Vagina (tissue), 2 donors: ENCODE results near the gene SNX13. TPM values are rescaled to one million over a fixed set of nuclear protein-coding genes. Genes with fewer than 3 reads are reported as not detected.
"Not testable (repeated sequence)": the region's sequence is repeated elsewhere in the genome, so short reads cannot be mapped to it uniquely, and the experiment has no call there.

Experiments
- DNase-seq, 2 donors: peaks; one replicate each; pipeline ENCODE4 v3.0.0-alpha.2; 2017; ENCODE audit errors: extremely low spot score in 2 of 2
- H3K27ac ChIP-seq: fragments of 200-600 bp; sonication (generic); one replicate; pipeline ENCODE4 v1.5.1; 2019
- H3K27me3 ChIP-seq: fragments of 200-600 bp; sonication (generic); one replicate; pipeline ENCODE4 v1.5.1; 2019
- H3K36me3 ChIP-seq, 2 donors: fragments of 200-600 bp; sonication (generic); one replicate each; pipeline ENCODE4 v1.5.1; 2017 to 2019
- H3K4me1 ChIP-seq: fragments of 200-600 bp; sonication (generic); one replicate; pipeline ENCODE4 v1.5.1; 2019
- H3K4me3 ChIP-seq, 2 donors: fragments of 200-600 bp; sonication (generic); 1 replicate in 1 of 2; 2 replicates in 1 of 2; pipeline ENCODE4 v1.5.1; 2016 to 2019
- H3K9me3 ChIP-seq: fragments of 200-600 bp; sonication (generic); one replicate; pipeline ENCODE4 v1.5.1; 2019
- POLR2A ChIP-seq, 2 donors: fragments of 450-650 bp; IDR thresholded peaks; one replicate each; pipeline ENCODE4 v1.6.1; 2017; ENCODE audit warnings: antibody characterized with exemption in 2 of 2, mild to moderate bottlenecking in 2 of 2, moderate library complexity in 2 of 2
- POLR2AphosphoS5 ChIP-seq, 2 donors: sonication (generic); formaldehyde crosslinking; IDR thresholded peaks; one replicate each; pipeline ENCODE4 v1.9.0; 2017; ENCODE audit warnings: antibody characterized with exemption in 2 of 2, mild to moderate bottlenecking in 2 of 2, low read depth in 1 of 2; ENCODE audit not compliant: insufficient read depth in 1 of 2
- intact Hi-C: fragments of 100-400 bp; cut with DNase I; formaldehyde crosslinking; loops from one replicate; pipeline ENCODE4 v1.15.1; 2023
- total RNA-seq: library from RNA; depleted of rRNA; stranded (reverse); fragments of >200 nt; gene quantifications from one replicate; pipeline ENCODE4 v1.2.3, GENCODE V29; 2016
- TF ChIP-seq, protein P1 (sequence below), 3 experiments: fragments of 450-650 bp in 2 of 3; fragments of 200-600 bp in 1 of 3; sonication (generic) in 1 of 3; IDR thresholded peaks; one replicate each; pipeline ENCODE4 v1.5.1; 2017 to 2019; ENCODE audit warnings: antibody characterized with exemption in 3 of 3, mild to moderate bottlenecking in 2 of 3, moderate library complexity in 2 of 3

The SNX13 gene
- total RNA-seq, 1 donor from 2014 or later, result 67.3 TPM

DNA sequence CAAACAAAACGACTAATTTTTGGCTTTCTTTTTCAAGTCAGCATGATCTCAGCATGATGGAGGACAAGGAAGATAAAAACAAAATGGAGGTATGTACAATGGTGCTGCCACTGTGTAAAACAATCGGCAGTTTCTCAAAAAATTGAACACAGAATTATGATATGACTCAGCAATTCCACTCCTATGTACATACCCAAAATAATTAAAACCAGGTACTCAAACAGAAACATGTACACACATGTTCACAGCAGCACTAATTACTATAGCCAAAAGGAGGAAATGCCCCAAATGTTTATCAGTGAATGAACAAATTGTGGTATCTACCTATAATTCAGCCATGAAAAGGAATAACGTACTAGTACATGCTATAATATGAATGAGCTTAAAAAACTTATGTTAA, 29.9 kb downstream of the SNX13 start:
- intact Hi-C loops, result no loop called here
- no peaks in the 10 kb centered on the region for H3K27me3 ChIP-seq
- no peaks in the 10 kb centered on the region for H3K9me3 ChIP-seq
- no peaks in the 10 kb centered on the region for H3K36me3 ChIP-seq
- TF ChIP-seq, protein P1, sequence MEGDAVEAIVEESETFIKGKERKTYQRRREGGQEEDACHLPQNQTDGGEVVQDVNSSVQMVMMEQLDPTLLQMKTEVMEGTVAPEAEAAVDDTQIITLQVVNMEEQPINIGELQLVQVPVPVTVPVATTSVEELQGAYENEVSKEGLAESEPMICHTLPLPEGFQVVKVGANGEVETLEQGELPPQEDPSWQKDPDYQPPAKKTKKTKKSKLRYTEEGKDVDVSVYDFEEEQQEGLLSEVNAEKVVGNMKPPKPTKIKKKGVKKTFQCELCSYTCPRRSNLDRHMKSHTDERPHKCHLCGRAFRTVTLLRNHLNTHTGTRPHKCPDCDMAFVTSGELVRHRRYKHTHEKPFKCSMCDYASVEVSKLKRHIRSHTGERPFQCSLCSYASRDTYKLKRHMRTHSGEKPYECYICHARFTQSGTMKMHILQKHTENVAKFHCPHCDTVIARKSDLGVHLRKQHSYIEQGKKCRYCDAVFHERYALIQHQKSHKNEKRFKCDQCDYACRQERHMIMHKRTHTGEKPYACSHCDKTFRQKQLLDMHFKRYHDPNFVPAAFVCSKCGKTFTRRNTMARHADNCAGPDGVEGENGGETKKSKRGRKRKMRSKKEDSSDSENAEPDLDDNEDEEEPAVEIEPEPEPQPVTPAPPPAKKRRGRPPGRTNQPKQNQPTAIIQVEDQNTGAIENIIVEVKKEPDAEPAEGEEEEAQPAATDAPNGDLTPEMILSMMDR (IDR thresholded peaks at IDR 0.05), result no peak
- TF ChIP-seq POLR2AphosphoS5 (IDR thresholded peaks at IDR 0.05; ENCODE audit: insufficient read depth in 1 of 2, low read depth in 1 of 2) (no peak), POLR2A (IDR thresholded peaks at IDR 0.05) (no peak)
- H3K4me3 ChIP-seq, result no peak overlapping the region
- no peak overlapping the region for H3K27ac ChIP-seq
- H3K4me1 ChIP-seq, result peaks cover 8% of the 10 kb centered on the region
- no peak for DNase-seq

DNA sequence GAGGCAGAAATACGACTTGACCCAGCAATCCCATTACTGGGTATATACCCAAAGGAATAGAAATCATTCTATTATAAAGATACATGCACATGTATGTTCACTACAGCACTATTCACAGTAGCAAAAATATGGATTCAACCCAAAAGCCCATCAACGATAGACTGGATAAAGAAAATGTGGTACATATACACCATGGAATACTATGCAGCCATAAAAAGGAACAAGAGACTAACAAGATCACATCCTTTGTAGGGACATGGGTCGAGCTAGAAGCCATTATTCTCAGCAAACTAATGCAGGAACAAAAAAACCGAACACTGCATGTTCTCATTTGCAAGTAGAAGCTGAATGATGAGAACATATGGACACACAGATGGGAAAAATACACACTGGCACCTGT, 31.0 kb downstream of the SNX13 start:
- H3K9me3 ChIP-seq, intact Hi-C loops, H3K4me3 ChIP-seq, H3K27me3 ChIP-seq, H3K36me3 ChIP-seq, DNase-seq, H3K4me1 ChIP-seq, H3K27ac ChIP-seq: not testable (repeated sequence)

DNA sequence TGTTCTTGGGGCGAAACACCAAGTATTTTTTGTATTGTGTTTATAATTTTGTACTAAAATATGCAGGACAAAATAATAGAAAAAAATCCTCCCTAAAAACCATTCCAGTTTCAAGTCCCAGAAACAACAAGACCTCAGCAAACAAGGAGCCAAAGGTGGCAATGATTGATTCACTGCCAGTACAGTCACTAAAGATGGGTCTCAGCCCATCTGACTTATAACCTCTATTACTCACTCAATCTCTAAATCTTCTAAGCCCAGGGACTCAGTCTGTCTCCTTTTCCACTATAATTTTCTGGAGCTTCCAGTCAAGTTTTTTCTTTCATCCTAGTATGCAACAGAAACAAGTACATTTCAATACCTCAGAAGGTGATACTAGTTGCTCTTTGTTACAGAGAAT, 33.3 kb downstream of the SNX13 start:
- no peaks in the 10 kb centered on the region for H3K36me3 ChIP-seq
- H3K9me3 ChIP-seq, result no peaks in the 10 kb centered on the region
- TF ChIP-seq POLR2A (IDR thresholded peaks at IDR 0.05) (no peak), POLR2AphosphoS5 (IDR thresholded peaks at IDR 0.05; ENCODE audit: insufficient read depth in 1 of 2, low read depth in 1 of 2) (no peak)
- TF ChIP-seq, protein P1 (IDR thresholded peaks at IDR 0.05), result no peak
- H3K4me1 ChIP-seq, result peaks cover 8% of the 10 kb centered on the region
- H3K4me3 ChIP-seq, result no peak overlapping the region
- H3K27me3 ChIP-seq, result no peaks in the 10 kb centered on the region
- intact Hi-C loops, result no loop called here
- H3K27ac ChIP-seq, result no peak overlapping the region
- no peak for DNase-seq

DNA sequence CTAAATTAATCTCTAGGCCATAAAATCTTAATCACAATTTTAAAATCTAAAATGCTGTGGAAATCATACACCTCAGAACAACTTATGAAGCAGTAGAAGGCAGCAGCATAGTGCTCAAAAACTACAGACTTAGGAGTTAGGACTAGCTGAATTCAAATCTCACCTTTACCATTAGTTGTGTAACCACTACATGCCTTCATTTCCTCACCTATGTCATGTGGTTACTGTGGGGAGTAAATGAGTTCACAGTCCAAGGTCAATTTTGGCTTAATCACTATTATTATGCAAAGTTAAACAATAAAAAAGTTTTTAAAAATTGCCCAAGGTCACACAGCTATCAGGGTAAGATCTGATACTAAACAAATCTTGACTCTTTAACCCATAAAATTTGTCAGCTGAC, 37.0 kb downstream of the SNX13 start:
- H3K9me3 ChIP-seq, result no peaks in the 10 kb centered on the region
- no peak overlapping the region for H3K27ac ChIP-seq
- peaks cover 8% of the 10 kb centered on the region for H3K4me1 ChIP-seq
- TF ChIP-seq, protein P1 (IDR thresholded peaks at IDR 0.05), result no peak
- TF ChIP-seq POLR2AphosphoS5 (IDR thresholded peaks at IDR 0.05; ENCODE audit: insufficient read depth in 1 of 2, low read depth in 1 of 2) (no peak), POLR2A (IDR thresholded peaks at IDR 0.05) (no peak)
- H3K4me3 ChIP-seq, result no peak overlapping the region
- no peaks in the 10 kb centered on the region for H3K27me3 ChIP-seq
- no peak for DNase-seq
- no peaks in the 10 kb centered on the region for H3K36me3 ChIP-seq
- intact Hi-C loops, result no loop called here

DNA sequence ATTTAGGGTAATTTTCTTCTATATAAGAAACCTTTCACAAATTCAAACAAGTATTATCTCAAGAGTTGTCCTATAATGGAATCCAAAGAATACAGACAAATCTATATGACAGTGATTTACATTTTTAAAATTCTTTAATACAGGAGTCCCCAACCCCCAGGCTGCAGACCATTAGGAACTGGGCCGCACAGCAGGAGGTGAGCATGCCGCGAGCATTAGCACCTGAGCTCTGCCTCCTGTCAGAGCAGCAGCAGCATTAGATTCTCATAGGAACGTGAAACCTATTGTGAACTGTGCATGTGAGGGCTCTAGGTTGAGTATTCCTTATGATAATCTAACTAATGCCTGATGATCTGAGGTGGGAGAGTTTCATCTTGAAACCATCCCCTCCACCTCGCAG, 37.7 kb downstream of the SNX13 start:
- DNase-seq, result no peak
- no peaks in the 10 kb centered on the region for H3K27me3 ChIP-seq
- intact Hi-C loops, result no loop called here

More for the DNA sequence above, 37.7 kb downstream of the SNX13 start:
- H3K27ac ChIP-seq, result no peak overlapping the region
- H3K9me3 ChIP-seq, result no peaks in the 10 kb centered on the region
- H3K4me1 ChIP-seq, result peaks cover 8% of the 10 kb centered on the region
- TF ChIP-seq, protein P1 (IDR thresholded peaks at IDR 0.05), result no peak
- TF ChIP-seq POLR2A (IDR thresholded peaks at IDR 0.05) (no peak), POLR2AphosphoS5 (IDR thresholded peaks at IDR 0.05; ENCODE audit: insufficient read depth in 1 of 2, low read depth in 1 of 2) (no peak)
- H3K36me3 ChIP-seq, result no peaks in the 10 kb centered on the region
- no peak overlapping the region for H3K4me3 ChIP-seq
